Kidney (tissue), 22 donors: ENCODE data around the gene RMI2. TPM values are rescaled to one million over a fixed set of nuclear protein-coding genes. Genes with fewer than 3 reads are reported as not detected.

ENCODE experiments used
- DNase-seq, 5 donors: peaks; one replicate each; pipeline ENCODE4 v3.0.0-alpha.2; 2013 to 2020
- FAIRE-seq: peaks from 2 replicates; lab custom pipeline; 2012; peaks lifted over from hg19 to GRCh38; lab: Jason Lieb, UNC
- H3K27ac ChIP-seq, 2 donors: one replicate each; pipeline ENCODE4 v1.7.0; 2013; ENCODE audit warnings: low read depth in 2 of 2, low read length in 2 of 2, inconsistent platforms in 1 of 2
- H3K27me3 ChIP-seq: one replicate; pipeline ENCODE4 v1.7.1; 2013; ENCODE audit warnings: low read length, inconsistent platforms; ENCODE audit not compliant: control insufficient read depth, insufficient read depth
- H3K36me3 ChIP-seq, 3 donors: one replicate each; pipeline versions ENCODE4 v1.7.0 to v1.7.1; 2013; ENCODE audit warnings: low read length in 3 of 3, control low read depth in 1 of 3, inconsistent platforms in 1 of 3; ENCODE audit not compliant: insufficient read depth in 3 of 3, control insufficient read depth in 2 of 3
- H3K4me1 ChIP-seq, 3 donors: one replicate each; pipeline versions ENCODE4 v1.7.0 to v1.7.1; 2013; ENCODE audit warnings: low read length in 3 of 3, inconsistent platforms in 1 of 3, low read depth in 1 of 3; ENCODE audit not compliant: control insufficient read depth in 2 of 3, insufficient read depth in 2 of 3
- H3K4me3 ChIP-seq, 3 donors: one replicate each; pipeline versions ENCODE4 v1.7.0 to v1.8.1; 2013; ENCODE audit warnings: low read length in 3 of 3, control low read depth in 1 of 3, inconsistent platforms in 1 of 3
- H3K9ac ChIP-seq, 3 donors: one replicate each; pipeline versions ENCODE4 v1.7.0 to v1.7.1; 2013; ENCODE audit warnings: low read length in 3 of 3, control low read depth in 1 of 3, inconsistent platforms in 1 of 3
- H3K9me3 ChIP-seq, 3 donors: one replicate each; pipeline versions ENCODE4 v1.7.0 to v1.7.1; 2013; ENCODE audit warnings: low read length in 3 of 3, control low read depth in 1 of 3, inconsistent platforms in 1 of 3; ENCODE audit not compliant: control insufficient read depth in 2 of 3, insufficient read depth in 1 of 3
- intact Hi-C: fragments of 100-400 bp; cut with DNase I; formaldehyde crosslinking; loops from one replicate; pipeline ENCODE4 v1.11.1; 2022
- long read RNA-seq, 10 donors: library from polyadenylated mRNA in 1 of 10; unstranded in 1 of 10; transcript quantifications; one replicate each; pipeline ENCODE4 v2.0.0 and lab custom pipeline, GENCODE V29; 2021 to 2026
- polyA plus RNA-seq: library from polyadenylated mRNA; stranded (reverse); fragments of 350-450 nt; fragmentation: Illumina TruSeq; extraction: RNeasy Lipid Tissue Mini Kit (QIAGEN cat#74804); gene quantifications from one replicate; pipeline ENCODE4 v1.2.3, GENCODE V29; 2014; ENCODE audit warnings: low read depth, low replicate concordance; ENCODE audit not compliant: insufficient read depth
- total RNA-seq: library from RNA; stranded (reverse); fragmentation: NEBNext Ultra II Directional; extraction: Animal tissue kit (Norgen Biotek cat#: 25700); gene quantifications from one replicate; pipeline ENCODE4 v1.2.1, GENCODE V29; 2021
- TF ChIP-seq, protein P1 (sequence below): IDR thresholded peaks from 3 replicates; pipeline ENCODE4 v1.5.1; 2012; ENCODE audit warnings: mild to moderate bottlenecking, moderate library complexity, borderline replicate concordance; ENCODE audit not compliant: insufficient read depth; ENCODE audit errors: extremely low read depth
- donor health status: control.
- donor health status: control.
- donor health status: control.
- donor health status: control.
- donor health status: control.
- donor health status: DM: yes; HTN: yes; CAD: no.
- donor health status: Normal renal cell carcinoma (clear cell type).

The RMI2 gene
- total RNA-seq (4.6 TPM), polyA plus RNA-seq (5.2 TPM)
- long read RNA-seq, donor 1, transcript RMI2-201 (2 exons, 1,457 nt): major isoform, 9 of 9 reads
- long read RNA-seq, donor 1, partial matches to known transcripts: 0 of 9 reads
- long read RNA-seq, donor 1, other reads (novel, unspliced or antisense): 0 of 9 reads
- long read RNA-seq, donor 2, partial matches to known transcripts: 0 of 3 reads
- long read RNA-seq, donor 2, other reads (novel, unspliced or antisense): 0 of 3 reads
- long read RNA-seq, donor 3, transcript RMI2-201 (2 exons, 1,457 nt): major isoform, 9 of 27 reads
- long read RNA-seq, donor 3, partial matches to known transcripts: 0 of 27 reads
- long read RNA-seq, donor 3, other reads (novel, unspliced or antisense): 17 of 27 reads
- long read RNA-seq, donor 4, transcript RMI2-201 (2 exons, 1,457 nt): major isoform, 18 of 20 reads
- long read RNA-seq, donor 4, partial matches to known transcripts: 0 of 20 reads
- long read RNA-seq, donor 4, other reads (novel, unspliced or antisense): 0 of 20 reads
- long read RNA-seq, donor 5: 0 reads
- long read RNA-seq, donor 6, transcript RMI2-201 (2 exons, 1,457 nt): major isoform, 5 of 6 reads
- long read RNA-seq, donor 6, partial matches to known transcripts: 0 of 6 reads
- long read RNA-seq, donor 6, other reads (novel, unspliced or antisense): 0 of 6 reads
- long read RNA-seq, donor 7, transcript RMI2-201 (2 exons, 1,457 nt): major isoform, 7 of 9 reads
- long read RNA-seq, donor 7, partial matches to known transcripts: 0 of 9 reads
- long read RNA-seq, donor 7, other reads (novel, unspliced or antisense): 1 of 9 reads
- long read RNA-seq, donor 8, transcript RMI2-201 (2 exons, 1,457 nt): major isoform, 12 of 13 reads
- long read RNA-seq, donor 8, partial matches to known transcripts: 0 of 13 reads
- long read RNA-seq, donor 8, other reads (novel, unspliced or antisense): 0 of 13 reads
- long read RNA-seq, donor 9, partial matches to known transcripts: 0 of 19 reads
- long read RNA-seq, donor 9, other reads (novel, unspliced or antisense): 16 of 19 reads
- long read RNA-seq, donor 10, transcript RMI2-201 (2 exons, 1,457 nt): major isoform, 5 of 6 reads
- long read RNA-seq, donor 10, partial matches to known transcripts: 0 of 6 reads
- long read RNA-seq, donor 10, other reads (novel, unspliced or antisense): 0 of 6 reads

- peaks cover 0 to 17% (median 0%) of the 10 kb centered on the region in 3 donors for H3K4me1 ChIP-seq
- no peaks in the 10 kb centered on the region for H3K27me3 ChIP-seq
- H3K4me3 ChIP-seq: peak within 1 kb of the TSS; percentile 90 to 99 (median 97)
- intact Hi-C loops: no loop called here
- DNase-seq (peak; percentile 98 to 99 (median 98)), FAIRE-seq (peak; percentile 87)
- TF ChIP-seq, protein P1, sequence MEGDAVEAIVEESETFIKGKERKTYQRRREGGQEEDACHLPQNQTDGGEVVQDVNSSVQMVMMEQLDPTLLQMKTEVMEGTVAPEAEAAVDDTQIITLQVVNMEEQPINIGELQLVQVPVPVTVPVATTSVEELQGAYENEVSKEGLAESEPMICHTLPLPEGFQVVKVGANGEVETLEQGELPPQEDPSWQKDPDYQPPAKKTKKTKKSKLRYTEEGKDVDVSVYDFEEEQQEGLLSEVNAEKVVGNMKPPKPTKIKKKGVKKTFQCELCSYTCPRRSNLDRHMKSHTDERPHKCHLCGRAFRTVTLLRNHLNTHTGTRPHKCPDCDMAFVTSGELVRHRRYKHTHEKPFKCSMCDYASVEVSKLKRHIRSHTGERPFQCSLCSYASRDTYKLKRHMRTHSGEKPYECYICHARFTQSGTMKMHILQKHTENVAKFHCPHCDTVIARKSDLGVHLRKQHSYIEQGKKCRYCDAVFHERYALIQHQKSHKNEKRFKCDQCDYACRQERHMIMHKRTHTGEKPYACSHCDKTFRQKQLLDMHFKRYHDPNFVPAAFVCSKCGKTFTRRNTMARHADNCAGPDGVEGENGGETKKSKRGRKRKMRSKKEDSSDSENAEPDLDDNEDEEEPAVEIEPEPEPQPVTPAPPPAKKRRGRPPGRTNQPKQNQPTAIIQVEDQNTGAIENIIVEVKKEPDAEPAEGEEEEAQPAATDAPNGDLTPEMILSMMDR: no peak
- H3K36me3 ChIP-seq: no peaks in the 10 kb centered on the region
- H3K27ac ChIP-seq: no peak within 1 kb of the TSS
- no peaks in the 10 kb centered on the region for H3K9me3 ChIP-seq
- H3K9ac ChIP-seq: peak within 1 kb of the TSS in 2 of 3 donors; percentile 82 to 98
These were observed at the start of gene RMI2 for GRCh38 chr16:11345040-11345862. Gene RMI2, plus strand, starts transcription at chr16:11345459. Its CDS starts 13 bp downstream, at chr16:11345472.

DNA sequence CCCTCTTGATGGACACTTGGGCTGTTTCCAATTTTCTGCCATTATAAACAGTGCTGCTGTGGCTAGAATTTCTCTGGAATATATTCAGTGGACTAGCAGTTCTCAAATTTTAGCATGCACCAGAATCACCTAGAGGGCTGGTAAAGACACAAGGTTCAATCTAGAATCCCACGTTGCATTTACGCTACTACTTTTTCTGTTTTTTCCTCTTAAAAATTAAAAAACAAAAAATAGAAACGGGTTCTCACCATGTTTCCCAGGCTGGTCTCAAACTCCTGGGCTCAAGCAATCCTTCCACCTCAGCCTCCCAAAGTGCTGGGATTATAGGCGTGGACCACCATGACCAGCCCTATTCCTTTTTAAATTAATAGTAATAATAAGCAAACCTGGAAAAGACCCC lies 49.6 kb upstream of the RMI2 start:
- no peak overlapping the region for H3K27ac ChIP-seq
- no peaks in the 10 kb centered on the region for H3K27me3 ChIP-seq
- no peaks in the 10 kb centered on the region for H3K9me3 ChIP-seq

DNA sequence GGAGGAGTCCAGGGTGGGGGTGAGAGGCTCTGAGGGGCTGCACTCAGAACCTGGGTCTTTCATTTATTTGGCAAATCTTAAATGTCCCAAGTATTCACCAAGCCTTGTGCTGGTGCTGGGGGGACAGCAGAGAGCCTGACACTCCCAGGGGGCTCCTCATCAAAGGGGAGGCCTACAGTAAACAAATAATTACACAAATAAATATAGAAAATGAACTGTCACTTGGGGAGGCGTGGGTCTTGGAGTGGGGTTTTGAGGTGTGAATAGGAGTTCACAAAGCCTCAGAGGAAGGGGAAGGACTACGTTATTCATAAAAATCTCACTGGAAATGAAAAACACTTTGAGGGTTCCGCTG lies 48.9 kb upstream of the RMI2 start:
- no peak for DNase-seq

More for the DNA sequence above, 49.6 kb upstream of the RMI2 start:
- intact Hi-C loops: no loop called here
- Histone ChIP-seq H3K36me3 (no peaks in the 10 kb centered on the region), H3K4me1 (peaks cover 0 to 19% (median 8%) of the 10 kb centered on the region in 3 donors), H3K4me3 (no peak overlapping the region), H3K9ac (no peak overlapping the region)
- TF ChIP-seq, protein P1: no peak
- DNase-seq (no peak), FAIRE-seq (no peak)

More for the DNA sequence above, 48.9 kb upstream of the RMI2 start:
- no peaks in the 10 kb centered on the region for H3K27me3 ChIP-seq
- H3K9me3 ChIP-seq: no peaks in the 10 kb centered on the region
- H3K36me3 ChIP-seq: no peaks in the 10 kb centered on the region
- no peak overlapping the region for H3K4me3 ChIP-seq
- peaks cover 0 to 17% (median 8%) of the 10 kb centered on the region in 3 donors for H3K4me1 ChIP-seq
- TF ChIP-seq, protein P1: no peak
- H3K27ac ChIP-seq: peak overlapping the region; percentile 65 to 81
- intact Hi-C loops: no loop called here
- FAIRE-seq: no peak
- no peak overlapping the region for H3K9ac ChIP-seq
